A549 (cell line): ENCODE measurements around the gene UPF2. TPM values are rescaled to one million over a fixed set of nuclear protein-coding genes. Genes with fewer than 3 reads are reported as not detected.

ENCODE experiments used
- ATAC-seq, 2 experiments: fragments of 200-7000 bp in 1 of 2; fragments of >200 bp in 1 of 2; cut with Nextera tagmentation in 1 of 2; cut with Tn5 transposase in 1 of 2; 3 replicates each; pipeline versions ENCODE4 v1.8.0 to v1.9.1; 2018 to 2020; ENCODE audit warnings: mild to moderate bottlenecking in 1 of 2, moderate library complexity in 1 of 2
- CTCF ChIA-PET: fragments of 300-600 bp; sonication (Branson Sonifier 250); formaldehyde crosslinking; extraction: SDS; loops from one replicate; lab custom pipeline; 2021; ENCODE audit warnings: antibody characterized with exemption, inconsistent platforms; lab: Yijun Ruan, JAX
- POLR2A ChIA-PET: fragments of 350-600 bp; formaldehyde crosslinking; extraction: SDS; loops from one replicate; lab custom pipeline; 2021; ENCODE audit warnings: antibody characterized with exemption, inconsistent platforms; lab: Yijun Ruan, JAX
- DNase-seq, 2 experiments: peaks; one replicate each; pipeline versions ENCODE4 v3.0.0 to v3.0.0-alpha.2; 2011 to 2016; ENCODE audit warnings: low read depth in 1 of 2, low spot score in 1 of 2
- FAIRE-seq: peaks from 2 replicates; lab custom pipeline; 2011; peaks lifted over from hg19 to GRCh38; lab: Jason Lieb, UNC
- H3K27ac ChIP-seq, 2 experiments: fragments of >200 bp; sonication (Bioruptor Twin); formaldehyde crosslinking; 3 replicates each; pipeline ENCODE4 v1.5.1; 2016 to 2017
- H3K4me1 ChIP-seq: fragments of >200 bp; sonication (Bioruptor Twin); formaldehyde crosslinking; 3 replicates; pipeline ENCODE4 v1.6.1; 2016
- H3K4me2 ChIP-seq: fragments of >200 bp; sonication (Bioruptor Twin); formaldehyde crosslinking; 3 replicates; pipeline ENCODE4 v1.6.1; 2016
- H3K4me3 ChIP-seq: fragments of >200 bp; sonication (Bioruptor Twin); formaldehyde crosslinking; 3 replicates; pipeline ENCODE4 v1.5.1; 2016
- H3K9me3 ChIP-seq: fragments of >200 bp; sonication (Bioruptor Twin); formaldehyde crosslinking; 3 replicates; pipeline ENCODE4 v1.6.1; 2016
- CBX2 ChIP-seq: fragments of 200-600 bp; sonication (generic); IDR thresholded peaks from 2 replicates; pipeline ENCODE4 v1.6.1; 2016; ENCODE audit warnings: low read depth, mild to moderate bottlenecking, borderline replicate concordance
- CBX8 ChIP-seq: fragments of 200-600 bp; sonication (generic); IDR thresholded peaks from 2 replicates; pipeline ENCODE4 v1.6.1; 2016
- CHD4 ChIP-seq: fragments of 200-600 bp; sonication (generic); IDR thresholded peaks from 2 replicates; pipeline ENCODE4 v1.6.1; 2016; ENCODE audit warnings: antibody characterized with exemption, mild to moderate bottlenecking, borderline replicate concordance
- EHF ChIP-seq: fragments of 250-450 bp; sonication (Bioruptor Pico); IDR thresholded peaks from 2 replicates; pipeline ENCODE4 v1.5.0; 2020; ENCODE audit warnings: mild to moderate bottlenecking
- EHMT2 ChIP-seq: fragments of 200-600 bp; sonication (generic); IDR thresholded peaks from 2 replicates; pipeline ENCODE4 v1.6.1; 2016; ENCODE audit warnings: antibody characterized with exemption, low read depth, mild to moderate bottlenecking, moderate library complexity
- ELK1 ChIP-seq: fragments of 150-350 bp; IDR thresholded peaks from 2 replicates; pipeline ENCODE4 v1.6.1; 2014; ENCODE audit warnings: low read depth, mild to moderate bottlenecking, low read length
- EP300 ChIP-seq, 2 experiments: fragments of >200 bp; sonication (Bioruptor Twin); formaldehyde crosslinking; IDR thresholded peaks; 2 replicates in 1 of 2; 3 replicates in 1 of 2; pipeline ENCODE4 v1.6.1; 2016 to 2017
- ESRRA ChIP-seq: fragments of 150-350 bp; IDR thresholded peaks from 2 replicates; pipeline ENCODE4 v1.6.1; 2014; ENCODE audit warnings: mild to moderate bottlenecking, low read length, borderline replicate concordance
- FOSB ChIP-seq: fragments of 250-450 bp; sonication (Bioruptor Pico); IDR thresholded peaks from 2 replicates; pipeline ENCODE4 v1.5.0; 2020; ENCODE audit warnings: mild to moderate bottlenecking, moderate library complexity
- FOXS1 ChIP-seq: fragments of 250-450 bp; sonication (Bioruptor Pico); IDR thresholded peaks from 2 replicates; pipeline ENCODE4 v1.5.0; 2020; ENCODE audit warnings: mild to moderate bottlenecking, moderate library complexity
- GATA3 ChIP-seq: IDR thresholded peaks from 2 replicates; pipeline ENCODE4 v1.6.1; 2012; ENCODE audit warnings: borderline replicate concordance
- HDAC2 ChIP-seq: fragments of 200-600 bp; sonication (generic); IDR thresholded peaks from 2 replicates; pipeline ENCODE4 v1.6.1; 2016
- HMGXB4 ChIP-seq: fragments of 250-450 bp; sonication (Bioruptor Pico); IDR thresholded peaks from 2 replicates; pipeline ENCODE4 v1.5.0; 2021; ENCODE audit warnings: mild to moderate bottlenecking, moderate library complexity, borderline replicate concordance
- HOXA7 ChIP-seq: fragments of 250-450 bp; sonication (Bioruptor Pico); IDR thresholded peaks from 2 replicates; pipeline ENCODE4 v1.5.0; 2020; ENCODE audit warnings: mild to moderate bottlenecking, moderate library complexity
- HOXB5 ChIP-seq: fragments of 250-450 bp; sonication (Bioruptor Pico); IDR thresholded peaks from 2 replicates; pipeline ENCODE4 v1.5.0; 2020; ENCODE audit warnings: mild to moderate bottlenecking, moderate library complexity
- JUNB ChIP-seq: fragments of >200 bp; sonication (Bioruptor Twin); formaldehyde crosslinking; IDR thresholded peaks from 2 replicates; pipeline ENCODE4 v1.6.1; 2016
- KDM1A ChIP-seq: fragments of 200-600 bp; sonication (generic); IDR thresholded peaks from 2 replicates; pipeline ENCODE4 v1.6.1; 2016; ENCODE audit warnings: low read depth, mild to moderate bottlenecking
- MYC ChIP-seq: IDR thresholded peaks from 2 replicates; pipeline ENCODE4 v1.6.1; 2012; ENCODE audit warnings: mild to moderate bottlenecking, inconsistent platforms, low read length, improper control_type of control experiment, borderline replicate concordance
- NFE2L2 ChIP-seq: fragments of 150-350 bp; conservative IDR thresholded peaks from 2 replicates; pipeline ENCODE4 v1.6.1; 2014; ENCODE audit warnings: low read length
- SMC3 ChIP-seq: fragments of >200 bp; sonication (Bioruptor Twin); formaldehyde crosslinking; IDR thresholded peaks from 3 replicates; pipeline ENCODE4 v1.6.1; 2018; ENCODE audit warnings: inconsistent platforms
- ZNF302 ChIP-seq: fragments of 250-450 bp; sonication (Bioruptor Pico); IDR thresholded peaks from 2 replicates; pipeline ENCODE4 v1.9.0; 2021; ENCODE audit warnings: inconsistent platforms, mild to moderate bottlenecking, moderate library complexity
- WGBS: methylation state at CpG from one replicate; pipeline ENCODE4 v1.1.6; 2017; ENCODE audit errors: missing lambda C conversion rate; 5-methylcytosine and 5-hydroxymethylcytosine counted together
- polyA plus RNA-seq, 4 experiments: library from polyadenylated mRNA; depleted of rRNA in 3 of 4; stranded (reverse); fragments of >200 nt; fragmentation: RNase III in 1 of 4; extraction: RNeasy Plus Mini Kit Qiagen cat#74134 plus additional on column Dnase treatment in 1 of 4; gene quantifications; 2 replicates in 3 of 4; 3 replicates in 1 of 4; pipeline ENCODE4 v1.2.3, GENCODE V29; 2011 to 2017
- TF ChIP-seq, protein P1 (sequence below): fragments of >200 bp; sonication (Bioruptor Twin); formaldehyde crosslinking; IDR thresholded peaks from 3 replicates; pipeline ENCODE4 v1.6.1; 2016

UPF2 gene
- polyA plus RNA-seq, 2 of the 4 experiments (the other 2 are of a cell fraction), result 16.5 to 21.6 TPM

- H3K4me2 ChIP-seq, result no peak overlapping the region
- no peaks in the 10 kb centered on the region for H3K9me3 ChIP-seq
- TF ChIP-seq HDAC2 (no peak), ZNF302 (CRISPR knock-in tag) (no peak), NFE2L2 (no peak), KDM1A (no peak), SMC3 (no peak), EHF (CRISPR knock-in tag) (no peak), ELK1 (no peak), CBX8 (no peak), FOXS1 (CRISPR knock-in tag) (no peak), HOXA7 (CRISPR knock-in tag) (no peak), EP300 (IDR thresholded peaks at IDR 0.05) (no peak), JUNB (no peak)
- H3K4me3 ChIP-seq, result no peak overlapping the region
- no peak; a peak in 2 of 6 replicates for ATAC-seq
- H3K4me1 ChIP-seq, result no peaks in the 10 kb centered on the region
- CTCF ChIA-PET, result interaction anchor here (1.1 to 2.7 kb wide), 3 partner anchors 27 to 78 kb away, joined by 4 to 8 read pairs (median 8); no protein-coding TSS in a partner anchor
- no peak for DNase-seq
- H3K27ac ChIP-seq, result 0 out of 6 replicates have a peak overlapping the region, but pooled peaks of 1 of the 2 experiments have one; percentile 21
- FAIRE-seq, result no peak
- POLR2A ChIA-PET, result no interaction called here
- 73% methylated on average over 10 of the region's 10 CpGs for WGBS
Observed at GRCh38 chr10:11908536-11908935, 134.1 kb downstream of the UPF2 start.

DNA sequence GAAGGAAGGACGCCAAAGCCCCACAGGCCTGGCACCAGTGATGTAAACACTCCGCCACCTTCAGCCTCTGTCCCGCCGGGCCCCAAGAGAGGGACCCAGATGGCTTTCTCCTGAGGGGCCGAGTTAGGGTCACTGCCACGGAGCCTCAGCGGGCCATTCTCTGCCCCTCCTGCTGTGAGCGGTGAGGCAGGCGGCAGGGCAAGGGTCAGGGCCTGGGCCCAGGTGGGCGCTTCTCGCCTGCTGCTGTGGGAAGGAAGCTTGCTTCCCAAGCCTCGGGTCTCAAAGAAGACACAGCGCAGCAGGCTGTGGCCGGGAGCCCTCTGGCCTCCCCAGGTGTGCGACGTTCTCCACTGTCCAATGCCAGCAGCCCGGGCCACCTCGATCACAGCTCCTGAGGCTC lies 134.7 kb downstream of the UPF2 start:
- POLR2A ChIA-PET, result no interaction called here
- no peaks in the 10 kb centered on the region for H3K4me1 ChIP-seq

GRCh38 chr10:11906714-11907113 lies 135.9 kb downstream of the UPF2 start:
- 88% methylated on average over 8 of the region's 8 CpGs for WGBS
- POLR2A ChIA-PET, result no interaction called here
- TF ChIP-seq, protein P1, sequence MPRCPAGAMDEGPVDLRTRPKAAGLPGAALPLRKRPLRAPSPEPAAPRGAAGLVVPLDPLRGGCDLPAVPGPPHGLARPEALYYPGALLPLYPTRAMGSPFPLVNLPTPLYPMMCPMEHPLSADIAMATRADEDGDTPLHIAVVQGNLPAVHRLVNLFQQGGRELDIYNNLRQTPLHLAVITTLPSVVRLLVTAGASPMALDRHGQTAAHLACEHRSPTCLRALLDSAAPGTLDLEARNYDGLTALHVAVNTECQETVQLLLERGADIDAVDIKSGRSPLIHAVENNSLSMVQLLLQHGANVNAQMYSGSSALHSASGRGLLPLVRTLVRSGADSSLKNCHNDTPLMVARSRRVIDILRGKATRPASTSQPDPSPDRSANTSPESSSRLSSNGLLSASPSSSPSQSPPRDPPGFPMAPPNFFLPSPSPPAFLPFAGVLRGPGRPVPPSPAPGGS, result no peak
- no peak for TF ChIP-seq FOSB
- no peak for TF ChIP-seq GATA3
- TF ChIP-seq ELK1, result no peak
- TF ChIP-seq CHD4, result no peak
- TF ChIP-seq EHMT2, result no peak
- no peak for TF ChIP-seq HOXB5
- no peak for TF ChIP-seq ESRRA
- TF ChIP-seq MYC, result no peak
- no peak for TF ChIP-seq HMGXB4 (CRISPR knock-in tag)
- no peak for TF ChIP-seq ZNF302 (CRISPR knock-in tag)
- TF ChIP-seq, all 56 proteins: peak for 0
- Histone ChIP-seq H3K4me3 (no peak overlapping the region), H3K9me3 (no peaks in the 10 kb centered on the region), H3K4me2 (no peak overlapping the region), H3K4me1 (peaks cover 2% of the 10 kb centered on the region; the same call in 2 of the 3 replicates), H3K27ac (no peak overlapping the region)
- CTCF ChIA-PET, result interaction anchor here (0.7 to 1.7 kb wide), 2 partner anchors 80 to 137 kb away, joined by 3 to 6 read pairs; no protein-coding TSS in a partner anchor
- DNase-seq (no peak), ATAC-seq (no peak), FAIRE-seq (no peak)

More for the DNA sequence above, 134.7 kb downstream of the UPF2 start:
- no peak for DNase-seq
- H3K4me2 ChIP-seq, result no peak overlapping the region
- WGBS, result 84% methylated on average over 17 of the region's 18 CpGs
- no peaks in the 10 kb centered on the region for H3K9me3 ChIP-seq
- no peak; a peak in 1 of 6 replicates for ATAC-seq
- FAIRE-seq, result no peak
- no peak overlapping the region for H3K4me3 ChIP-seq
- CTCF ChIA-PET, result interaction anchor here (1.1 to 2.7 kb wide), 3 partner anchors 27 to 79 kb away, joined by 4 to 8 read pairs (median 8); no protein-coding TSS in a partner anchor
- no peak for TF ChIP-seq CBX2
- 0 out of 6 replicates have a peak overlapping the region, but pooled peaks of 1 of the 2 experiments have one; percentile 21 for H3K27ac ChIP-seq
